Osteocyte (in vitro differentiated cells): Measurements from ENCODE around the gene USP1. TPM values are rescaled to one million over a fixed set of nuclear protein-coding genes. Genes with fewer than 3 reads are reported as not detected.

Experiments used
- DNase-seq: peaks from one replicate; pipeline ENCODE4 v3.0.0; 2021; ENCODE audit warnings: mixed read lengths; ENCODE audit not compliant: unreplicated experiment; ENCODE audit errors: extremely low spot score
- H3K27ac Mint-ChIP-seq: one replicate; pipeline ENCODE4 v1.8.0; 2021; ENCODE audit warnings: mild to moderate bottlenecking, mixed read lengths; ENCODE audit not compliant: unreplicated experiment
- H3K27me3 Mint-ChIP-seq: one replicate; pipeline ENCODE4 v1.8.0; 2021; ENCODE audit warnings: mixed read lengths; ENCODE audit not compliant: unreplicated experiment
- H3K36me3 Mint-ChIP-seq: one replicate; pipeline ENCODE4 v1.8.0; 2021; ENCODE audit warnings: mixed read lengths; ENCODE audit not compliant: unreplicated experiment
- H3K4me1 Mint-ChIP-seq: one replicate; pipeline ENCODE4 v1.8.0; 2021; ENCODE audit warnings: mixed read lengths; ENCODE audit not compliant: unreplicated experiment
- H3K4me3 Mint-ChIP-seq: one replicate; pipeline ENCODE4 v1.8.0; 2021; ENCODE audit warnings: mild to moderate bottlenecking, moderate library complexity, mixed read lengths; ENCODE audit not compliant: unreplicated experiment
- H3K9me3 Mint-ChIP-seq: one replicate; pipeline ENCODE4 v1.8.0; 2021; ENCODE audit warnings: mixed read lengths; ENCODE audit not compliant: unreplicated experiment
- total RNA-seq: library from RNA; stranded (reverse); gene quantifications from 2 replicates; pipeline ENCODE4 v1.2.1, GENCODE V29; 2021
- TF ChIP-seq, protein P1 (sequence below): fragments of 200-600 bp; sonication (generic); IDR thresholded peaks from 2 replicates; pipeline ENCODE4 v1.5.0; 2021; ENCODE audit warnings: antibody characterized with exemption, mild to moderate bottlenecking, moderate library complexity

The USP1 gene
- total RNA-seq, 1 donor from 2014 or later: 24.6 TPM

DNA sequence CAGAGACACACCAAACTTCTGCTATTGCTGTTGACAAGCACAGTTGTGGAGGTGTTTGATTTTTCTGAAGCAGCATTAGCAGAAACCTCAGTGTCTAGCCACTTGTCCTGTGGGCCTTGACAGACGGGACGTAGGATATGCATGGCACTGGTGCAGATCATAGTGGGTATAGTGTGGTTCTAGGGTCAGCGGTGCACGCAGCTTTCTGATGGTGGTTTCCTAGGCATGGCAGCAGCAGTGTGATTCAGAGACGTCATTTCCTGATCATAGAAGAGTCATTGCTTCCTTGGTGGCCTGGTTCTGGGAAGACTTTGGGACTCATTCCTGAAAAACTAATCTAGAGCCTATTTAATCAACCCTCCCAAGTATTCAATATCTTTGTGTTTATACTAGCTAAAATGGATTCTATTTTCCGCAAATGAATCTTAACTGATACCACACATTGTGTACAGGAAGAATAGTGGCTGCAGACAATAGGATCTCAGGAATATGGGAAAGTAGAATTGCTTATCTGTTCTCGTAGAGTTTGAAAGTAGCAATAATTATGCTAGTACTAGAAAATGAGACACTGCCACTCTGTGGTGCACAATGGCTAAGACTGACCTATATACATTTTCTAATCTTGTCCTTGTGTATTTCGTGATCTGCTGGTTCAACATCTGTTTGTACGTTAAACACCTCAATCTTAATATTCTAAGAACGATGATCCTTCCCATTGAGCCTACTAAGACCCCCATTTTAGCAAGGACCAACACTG is 2.8 kb upstream of the USP1 start:
- no peaks in the 10 kb centered on the region for H3K9me3 Mint-ChIP-seq
- H3K4me1 Mint-ChIP-seq: peaks cover 19% of the 10 kb centered on the region
- no peak for DNase-seq
- TF ChIP-seq, protein P1, sequence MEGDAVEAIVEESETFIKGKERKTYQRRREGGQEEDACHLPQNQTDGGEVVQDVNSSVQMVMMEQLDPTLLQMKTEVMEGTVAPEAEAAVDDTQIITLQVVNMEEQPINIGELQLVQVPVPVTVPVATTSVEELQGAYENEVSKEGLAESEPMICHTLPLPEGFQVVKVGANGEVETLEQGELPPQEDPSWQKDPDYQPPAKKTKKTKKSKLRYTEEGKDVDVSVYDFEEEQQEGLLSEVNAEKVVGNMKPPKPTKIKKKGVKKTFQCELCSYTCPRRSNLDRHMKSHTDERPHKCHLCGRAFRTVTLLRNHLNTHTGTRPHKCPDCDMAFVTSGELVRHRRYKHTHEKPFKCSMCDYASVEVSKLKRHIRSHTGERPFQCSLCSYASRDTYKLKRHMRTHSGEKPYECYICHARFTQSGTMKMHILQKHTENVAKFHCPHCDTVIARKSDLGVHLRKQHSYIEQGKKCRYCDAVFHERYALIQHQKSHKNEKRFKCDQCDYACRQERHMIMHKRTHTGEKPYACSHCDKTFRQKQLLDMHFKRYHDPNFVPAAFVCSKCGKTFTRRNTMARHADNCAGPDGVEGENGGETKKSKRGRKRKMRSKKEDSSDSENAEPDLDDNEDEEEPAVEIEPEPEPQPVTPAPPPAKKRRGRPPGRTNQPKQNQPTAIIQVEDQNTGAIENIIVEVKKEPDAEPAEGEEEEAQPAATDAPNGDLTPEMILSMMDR: peak; percentile 24
- H3K4me3 Mint-ChIP-seq: no peak overlapping the region
- H3K36me3 Mint-ChIP-seq: no peaks in the 10 kb centered on the region
- peaks cover 8% of the 10 kb centered on the region for H3K27me3 Mint-ChIP-seq
- H3K27ac Mint-ChIP-seq: peak overlapping the region; percentile 18

DNA sequence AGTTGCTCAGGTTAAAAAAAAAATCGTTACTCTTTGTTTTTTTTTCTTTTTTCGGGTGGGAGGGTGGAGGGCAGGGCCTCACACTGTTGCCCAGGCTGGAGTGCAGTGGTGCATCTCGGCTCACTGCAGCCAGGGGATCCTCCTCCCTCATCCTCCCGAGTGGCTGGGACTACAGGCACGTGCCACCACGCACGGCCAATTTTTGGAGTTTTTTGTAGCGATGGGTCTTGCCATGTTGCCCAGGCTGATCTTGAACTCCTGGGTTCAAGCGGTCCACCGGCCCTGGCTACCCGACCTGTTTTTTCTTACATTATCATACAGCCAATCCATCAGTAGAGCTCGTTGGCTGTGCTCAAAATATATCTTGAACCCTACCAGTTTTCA is 2.2 kb upstream of the USP1 start:
- TF ChIP-seq, protein P1: no peak
- no peak for DNase-seq
- H3K27me3 Mint-ChIP-seq: peaks cover 8% of the 10 kb centered on the region
- H3K4me3 Mint-ChIP-seq: peak overlapping the region; percentile 97
- no peaks in the 10 kb centered on the region for H3K9me3 Mint-ChIP-seq
- no peaks in the 10 kb centered on the region for H3K36me3 Mint-ChIP-seq
- H3K27ac Mint-ChIP-seq: peak overlapping the region; percentile 100
- peaks cover 25% of the 10 kb centered on the region for H3K4me1 Mint-ChIP-seq

DNA sequence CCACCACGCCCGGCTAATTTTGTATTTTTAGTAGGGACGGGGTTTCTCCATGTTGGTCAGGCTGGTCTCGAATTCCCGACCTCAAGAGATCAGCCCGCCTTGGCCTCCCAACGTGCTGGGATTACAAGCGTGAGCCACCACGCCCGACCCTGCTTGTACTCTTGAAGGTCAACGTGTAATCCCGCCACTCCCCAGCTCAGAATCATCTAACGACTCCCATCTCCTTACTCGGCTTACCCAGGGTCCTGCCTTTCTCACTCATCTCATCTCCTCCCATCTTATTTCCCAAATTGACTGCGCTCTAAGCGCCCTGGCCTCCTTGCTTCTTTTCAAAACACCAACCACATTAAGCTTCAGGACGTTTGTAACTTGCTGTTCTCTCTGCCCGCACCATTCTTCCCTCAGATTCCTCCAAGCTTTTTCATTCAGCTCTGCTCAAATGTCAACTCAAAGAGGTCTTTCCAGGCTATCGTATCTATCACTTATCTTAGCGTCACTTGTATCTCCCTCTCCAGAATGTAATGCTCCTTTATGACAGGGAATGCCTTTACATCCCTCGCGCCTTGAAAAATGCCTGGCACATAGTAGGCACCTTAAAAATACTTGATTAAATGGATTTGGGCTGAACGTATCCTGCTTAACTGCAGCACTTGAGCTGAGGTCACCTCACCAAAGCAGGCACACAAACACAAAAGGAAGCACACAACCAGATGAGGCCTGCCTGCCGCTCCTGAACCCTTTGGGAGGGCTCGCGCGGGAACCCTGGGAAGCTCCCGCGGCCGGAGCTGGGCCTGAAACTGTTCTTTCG is 1.4 kb upstream of the USP1 start:
- Mint-ChIP-seq H3K27ac (peak overlapping the region; percentile 100), H3K27me3 (peaks cover 7% of the 10 kb centered on the region), H3K4me3 (peak overlapping the region; percentile 97), H3K4me1 (peaks cover 30% of the 10 kb centered on the region), H3K9me3 (no peaks in the 10 kb centered on the region), H3K36me3 (no peaks in the 10 kb centered on the region)
- TF ChIP-seq, protein P1: no peak
- DNase-seq: no peak

DNA sequence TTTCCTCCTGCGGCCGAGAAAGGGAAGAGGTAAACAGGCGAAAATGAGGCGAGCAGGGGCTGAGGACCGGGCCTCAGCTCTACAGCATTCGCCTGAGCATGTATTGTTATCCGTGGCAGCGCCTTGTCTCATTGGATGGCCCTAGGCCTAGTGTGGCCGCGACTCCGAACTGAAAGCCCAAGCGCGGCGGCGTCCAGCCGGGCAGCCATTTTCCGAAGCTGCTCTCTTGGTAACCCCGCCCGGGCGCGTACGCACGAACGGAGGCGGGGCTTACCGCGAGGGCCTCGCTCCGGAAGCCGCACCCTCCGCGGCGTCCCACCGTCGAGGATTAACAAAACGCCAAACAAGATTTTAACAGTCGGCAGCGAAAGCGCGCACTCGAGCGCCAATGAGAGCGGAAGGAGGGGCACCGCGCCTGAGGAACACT is 797 bp upstream of the USP1 start:
- Mint-ChIP-seq H3K27me3 (peaks cover 3% of the 10 kb centered on the region), H3K27ac (peak overlapping the region; percentile 100)
- peak; percentile 99 for DNase-seq

More for the DNA sequence above, 797 bp upstream of the USP1 start:
- Mint-ChIP-seq H3K4me3 (peak overlapping the region; percentile 97), H3K36me3 (no peaks in the 10 kb centered on the region), H3K9me3 (no peaks in the 10 kb centered on the region), H3K4me1 (peaks cover 33% of the 10 kb centered on the region)
- TF ChIP-seq, protein P1: no peak
